H1 (cell line): ENCODE results near the gene DNAJB11. TPM values are rescaled to one million over a fixed set of nuclear protein-coding genes. Genes with fewer than 3 reads are reported as not detected.

Experiments
- CTCF ChIA-PET: fragments of 300-600 bp; sonication (Branson Sonifier 250); formaldehyde crosslinking; loops from one replicate; lab custom pipeline; 2021; ENCODE audit not compliant: partially characterized antibody; lab: Charles Lee
- POLR2A ChIA-PET: fragments of 300-600 bp; sonication (Branson Sonifier 250); formaldehyde crosslinking; loops from one replicate; lab custom pipeline; 2021; ENCODE audit warnings: inconsistent platforms; ENCODE audit not compliant: partially characterized antibody; lab: Charles Lee
- DNase-seq, 2 experiments: peaks; one replicate each; pipeline versions ENCODE4 v3.0.0 to v3.0.0-alpha.2; 2010 to 2022; ENCODE audit warnings: low spot score in 2 of 2, low read depth in 1 of 2, mixed read lengths in 1 of 2
- FAIRE-seq: peaks from 2 replicates; lab custom pipeline; 2011; peaks lifted over from hg19 to GRCh38; lab: Jason Lieb, UNC
- H2AFZ ChIP-seq: 2 replicates; pipeline ENCODE4 v1.8.1; 2012; ENCODE audit warnings: low read length, inconsistent platforms
- H2AK5ac ChIP-seq: 2 replicates; pipeline ENCODE4 v1.6.1; 2013; ENCODE audit warnings: low read depth, low read length
- H2BK120ac ChIP-seq: replicated peaks from 2 replicates; pipeline ENCODE3; 2013; ENCODE audit warnings: low read depth, low read length, inconsistent platforms
- H2BK12ac ChIP-seq: 2 replicates; pipeline ENCODE4 v1.6.1; 2013; ENCODE audit warnings: low read depth, low read length
- H2BK15ac ChIP-seq: 2 replicates; pipeline ENCODE4 v1.6.1; 2013; ENCODE audit warnings: low read length
- H2BK20ac ChIP-seq: 2 replicates; pipeline ENCODE4 v1.6.1; 2013; ENCODE audit warnings: low read length
- H2BK5ac ChIP-seq: 2 replicates; pipeline ENCODE4 v1.6.1; 2013; ENCODE audit warnings: low read depth, low read length
- H3K14ac ChIP-seq: 2 replicates; pipeline ENCODE4 v1.6.1; 2013; ENCODE audit warnings: inconsistent platforms; ENCODE audit not compliant: insufficient read length
- H3K18ac ChIP-seq: 2 replicates; pipeline ENCODE4 v1.6.1; 2013; ENCODE audit warnings: low read length; ENCODE audit errors: extremely low read depth
- H3K23ac ChIP-seq: 2 replicates; pipeline ENCODE4 v1.6.1; 2013; ENCODE audit warnings: inconsistent platforms; ENCODE audit not compliant: insufficient read length
- H3K23me2 ChIP-seq: 2 replicates; pipeline ENCODE4 v1.6.1; 2013; ENCODE audit warnings: low read depth, low read length
- H3K27ac ChIP-seq: 2 replicates; pipeline ENCODE4 v1.6.1; 2011; ENCODE audit warnings: low read depth, low read length, inconsistent platforms
- H3K27me3 ChIP-seq, 4 experiments: replicated peaks in 1 of 4; 1 replicate in 1 of 4; 2 replicates in 3 of 4; pipeline versions ENCODE4 v1.6.1 to v1.8.1; 2011 to 2013; ENCODE audit warnings: low read length in 3 of 4, mild to moderate bottlenecking in 3 of 4, inconsistent platforms in 2 of 4, mixed read lengths in 2 of 4, moderate library complexity in 1 of 4; ENCODE audit not compliant: control insufficient read depth in 3 of 4, insufficient read depth in 3 of 4; ENCODE audit errors: extremely low read depth in 1 of 4
- H3K36me3 ChIP-seq, 4 experiments: 2 replicates each; pipeline versions ENCODE4 v1.6.1 to v1.8.1; 2011 to 2013; ENCODE audit warnings: mild to moderate bottlenecking in 4 of 4, low read length in 3 of 4, moderate library complexity in 2 of 4, control low read depth in 1 of 4, inconsistent platforms in 1 of 4; ENCODE audit not compliant: insufficient read depth in 4 of 4, control insufficient read depth in 2 of 4
- H3K4ac ChIP-seq: replicated peaks from 2 replicates; pipeline ENCODE3; 2013; ENCODE audit warnings: low read length, low read depth, mixed read lengths, inconsistent platforms; ENCODE audit not compliant: insufficient read length
- H3K4me1 ChIP-seq, 4 experiments: replicated peaks in 1 of 4; 1 replicate in 1 of 4; 2 replicates in 3 of 4; pipeline versions ENCODE4 v1.6.1 to v1.8.1; 2011 to 2013; ENCODE audit warnings: low read length in 3 of 4, inconsistent platforms in 2 of 4, mixed read lengths in 1 of 4; ENCODE audit not compliant: insufficient read depth in 4 of 4, control insufficient read depth in 3 of 4
- H3K4me2 ChIP-seq, 2 experiments: 2 replicates each; pipeline versions ENCODE4 v1.6.1 to v1.8.1; 2011 to 2013; ENCODE audit warnings: low read depth in 2 of 2, low read length in 2 of 2, control low read depth in 1 of 2, inconsistent platforms in 1 of 2, mild to moderate bottlenecking in 1 of 2; ENCODE audit not compliant: insufficient read depth in 1 of 2
- H3K4me3 ChIP-seq, 4 experiments: fragments of 200-600, 300-600 bp in 1 of 4; sonication (generic), shearing (Covaris generic), sonication (Bioruptor Twin) in 1 of 4; 2 replicates each; pipeline versions ENCODE4 v1.5.1 to v1.8.1; 2011 to 2016; ENCODE audit warnings: low read length in 4 of 4, low read depth in 3 of 4, control low read depth in 2 of 4, inconsistent platforms in 2 of 4, mild to moderate bottlenecking in 2 of 4, mixed read lengths in 1 of 4, moderate library complexity in 1 of 4; ENCODE audit not compliant: insufficient read depth in 2 of 4; ENCODE audit errors: extremely low read depth in 1 of 4
- H3K56ac ChIP-seq: replicated peaks from 2 replicates; pipeline ENCODE3; 2013; ENCODE audit warnings: low read depth, mild to moderate bottlenecking, mixed read lengths, low read length, inconsistent platforms; ENCODE audit not compliant: insufficient read length
- H3K79me1 ChIP-seq: 2 replicates; pipeline ENCODE4 v1.6.1; 2013; ENCODE audit warnings: low read depth, low read length, control low read depth
- H3K79me2 ChIP-seq, 2 experiments: 2 replicates each; pipeline versions ENCODE4 v1.6.1 to v1.8.1; 2012 to 2013; ENCODE audit warnings: low read length in 2 of 2, mild to moderate bottlenecking in 2 of 2, inconsistent platforms in 1 of 2; ENCODE audit not compliant: insufficient read depth in 2 of 2, control insufficient read depth in 1 of 2
- H3K9ac ChIP-seq, 4 experiments: replicated peaks in 1 of 4; 1 replicate in 1 of 4; 2 replicates in 3 of 4; pipeline versions ENCODE4 v1.6.1 to v1.8.1; 2011 to 2013; ENCODE audit warnings: low read depth in 3 of 4, low read length in 3 of 4, control low read depth in 2 of 4, mild to moderate bottlenecking in 2 of 4, moderate library complexity in 2 of 4, inconsistent platforms in 1 of 4; ENCODE audit errors: extremely low read depth in 1 of 4
- H3K9me3 ChIP-seq, 2 experiments: 2 replicates each; pipeline versions ENCODE4 v1.6.1 to v1.8.1; 2012 to 2013; ENCODE audit warnings: mild to moderate bottlenecking in 2 of 2, moderate library complexity in 2 of 2, control low read depth in 1 of 2, inconsistent platforms in 1 of 2, low read depth in 1 of 2, low read length in 1 of 2, mixed read lengths in 1 of 2; ENCODE audit not compliant: insufficient read depth in 2 of 2
- H4K20me1 ChIP-seq, 2 experiments: replicated peaks in 1 of 2; 2 replicates each; pipeline versions ENCODE3 to v1.8.1; 2011 to 2013; ENCODE audit warnings: inconsistent platforms in 2 of 2, low read length in 2 of 2, mild to moderate bottlenecking in 1 of 2; ENCODE audit not compliant: insufficient read depth in 2 of 2, control insufficient read depth in 1 of 2
- H4K5ac ChIP-seq: 2 replicates; pipeline ENCODE4 v1.6.1; 2013; ENCODE audit warnings: low read length, low read depth, mixed read lengths, inconsistent platforms; ENCODE audit not compliant: insufficient read length
- H4K8ac ChIP-seq: 2 replicates; pipeline ENCODE4 v1.8.0; 2013; ENCODE audit warnings: mild to moderate bottlenecking, moderate library complexity, low read length, inconsistent platforms; ENCODE audit not compliant: insufficient read depth; ENCODE audit errors: extremely low read depth
- H4K91ac ChIP-seq: replicated peaks from 2 replicates; pipeline ENCODE3; 2013; ENCODE audit warnings: low read length, mixed read lengths, inconsistent platforms; ENCODE audit not compliant: insufficient read length
- HDAC6 ChIP-seq: IDR thresholded peaks from one replicate; pipeline ENCODE4 v1.7.1; 2012; ENCODE audit warnings: low read depth, mild to moderate bottlenecking, inconsistent platforms, low read length, moderate library complexity
- RFX5 ChIP-seq: IDR thresholded peaks from 2 replicates; pipeline ENCODE4 v1.6.1; 2011; ENCODE audit warnings: low read depth, low read length, improper control_type of control experiment, borderline replicate concordance
- SAP30 ChIP-seq: fragments of 300-600 bp; sonication (generic); IDR thresholded peaks from 2 replicates; pipeline ENCODE4 v1.7.1; 2012; ENCODE audit warnings: low read length, moderate library complexity, mild to moderate bottlenecking, inconsistent platforms; ENCODE audit not compliant: insufficient read depth, insufficient replicate concordance
- WGBS, 2 experiments: shearing (Covaris generic) in 1 of 2; methylation state at CpG; one replicate each; pipeline versions ENCODE4 v1.1.6 to v1.1.7; 2013 to 2015; ENCODE audit warnings: low lambda C conversion rate in 2 of 2, mixed read lengths in 2 of 2, inconsistent platforms in 1 of 2, low coverage in 1 of 2, missing lambda C conversion rate in 1 of 2; ENCODE audit not compliant: insufficient replicate concordance in 2 of 2, insufficient coverage in 1 of 2, insufficient read length in 1 of 2; ENCODE audit errors: extremely low coverage in 1 of 2, missing lambda C conversion rate in 1 of 2; 5-methylcytosine and 5-hydroxymethylcytosine counted together
- polyA plus RNA-seq, 7 experiments: library from polyadenylated mRNA; depleted of rRNA in 3 of 7; stranded (reverse) in 5 of 7; unstranded in 2 of 7; fragments of >200 nt in 5 of 7; fragments of 200-250 nt in 2 of 7; gene quantifications; 1 replicate in 5 of 7; 2 replicates in 1 of 7; 4 replicates in 1 of 7; pipeline versions ENCODE4 v1.2.1 to v1.2.3, GENCODE V29; 2011 to 2013; ENCODE audit warnings: missing spikeins in 2 of 7, mixed read lengths in 2 of 7
- total RNA-seq: library from RNA; stranded (reverse); fragmentation: NEBNext Ultra II Directional; extraction: Animal tissue kit (Norgen Biotek cat#: 25700); gene quantifications from 2 replicates; pipeline ENCODE4 v1.2.1, GENCODE V29; 2021
- TF ChIP-seq, protein P1 (sequence below): IDR thresholded peaks from 2 replicates; pipeline ENCODE4 v1.6.1; 2012; ENCODE audit warnings: inconsistent platforms

The DNAJB11 gene
- total and polyA plus RNA-seq, 2 of the 8 experiments (the other 6 are each of a cell fraction or from before 2014, with no cell fraction given), result 14.6 to 63.9 TPM

DNA sequence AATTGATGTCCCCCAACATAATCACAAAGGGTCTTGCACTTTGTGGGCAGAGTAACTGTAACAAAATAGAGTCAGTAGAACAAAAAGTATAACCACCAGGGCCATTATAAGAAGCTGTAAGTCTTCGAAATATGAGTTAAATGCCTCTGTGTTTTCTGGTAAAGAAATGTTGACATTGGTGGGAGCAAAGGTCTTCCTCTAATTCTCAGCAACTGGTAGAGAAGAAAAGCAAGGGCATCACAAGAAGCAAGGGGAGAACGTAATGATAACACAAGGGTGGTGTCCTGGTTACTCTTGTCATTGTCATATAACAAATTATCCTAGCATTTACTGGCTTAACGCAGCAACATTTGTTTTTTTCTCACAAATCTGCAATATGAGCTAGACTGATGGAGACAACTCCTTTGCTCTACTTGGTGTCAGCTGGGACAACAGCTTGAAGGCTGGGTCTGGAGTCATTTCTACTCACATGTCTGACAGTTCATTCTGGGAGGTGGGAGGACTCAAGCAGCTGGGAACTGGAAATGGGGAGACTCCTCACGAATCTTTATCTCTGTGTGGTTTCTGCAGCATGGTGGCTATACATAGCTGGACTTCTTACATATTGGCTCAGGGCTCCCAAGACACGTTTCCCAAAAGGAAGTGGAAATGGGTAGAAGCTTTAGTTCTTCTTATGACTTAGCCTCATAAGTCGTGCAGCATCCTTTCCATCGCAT lies 20.2 kb downstream of the DNAJB11 start:
- Histone ChIP-seq H3K4me2 (no peak overlapping the region), H3K4me1 (no peaks in the 10 kb centered on the region), H3K4me3 (no peak overlapping the region), H2AK5ac (no peak overlapping the region), H2BK120ac (no peak overlapping the region), H3K23ac (no peak overlapping the region), H2BK5ac (no peak overlapping the region), H4K91ac (no peak overlapping the region), H2BK15ac (no peak overlapping the region), H4K5ac (no peak overlapping the region), H3K4ac (no peak overlapping the region), H3K27me3 (no peaks in the 10 kb centered on the region), H4K20me1 (no peaks in the 10 kb centered on the region), H3K79me1 (no peaks in the 10 kb centered on the region; the same call in 1 of the 2 replicates), H2AFZ (no peak overlapping the region), H3K9me3 (no peaks in the 10 kb centered on the region), H3K18ac (no peak overlapping the region), H3K23me2 (no peaks in the 10 kb centered on the region), H3K36me3 (peaks cover 0 to 2% (median under 1%) of the 10 kb centered on the region in 4 experiments; a peak in 2 of 8 replicates), H3K27ac (no peak overlapping the region), H3K79me2 (no peaks in the 10 kb centered on the region), H3K56ac (no peak overlapping the region)
- no peak for FAIRE-seq
- CTCF ChIA-PET, result interaction anchor here (0.7 to 23.7 kb wide), 11 partner anchors 8 to 231 kb away, joined by 3 to 333 read pairs (median 4); partner anchors contain the start of genes AHSG and EIF4A2
- TF ChIP-seq HDAC6, result no peak
- TF ChIP-seq, protein P1, sequence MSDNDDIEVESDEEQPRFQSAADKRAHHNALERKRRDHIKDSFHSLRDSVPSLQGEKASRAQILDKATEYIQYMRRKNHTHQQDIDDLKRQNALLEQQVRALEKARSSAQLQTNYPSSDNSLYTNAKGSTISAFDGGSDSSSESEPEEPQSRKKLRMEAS, result no peak
- no peak for TF ChIP-seq RFX5
- no peak for TF ChIP-seq SAP30
- TF ChIP-seq, all 59 proteins: peak for 0
- Histone ChIP-seq H3K14ac (no peak overlapping the region), H3K9ac (no peak overlapping the region), H4K8ac (no peak overlapping the region), H2BK12ac (no peak overlapping the region), H2BK20ac (no peak overlapping the region)
- DNase-seq, result no peak
- 88% methylated on average over 7 of the region's 7 CpGs; no CpG with 5 or more reads in 1 of the 2 experiments for WGBS, 2 experiments
- POLR2A ChIA-PET, result interaction anchor here (0.8 to 10.2 kb wide), 3 partner anchors 20 to 200 kb away, joined by 3 to 85 read pairs (median 6); partner anchors contain the start of genes DNAJB11 and EIF4A2
